ENCODE data around the gene MGAT4C.
"Not testable (repeated sequence)": the region's sequence is repeated elsewhere in the genome, so short reads cannot be mapped to it uniquely, and the experiment has no call there.

Gene MGAT4C

DNA sequence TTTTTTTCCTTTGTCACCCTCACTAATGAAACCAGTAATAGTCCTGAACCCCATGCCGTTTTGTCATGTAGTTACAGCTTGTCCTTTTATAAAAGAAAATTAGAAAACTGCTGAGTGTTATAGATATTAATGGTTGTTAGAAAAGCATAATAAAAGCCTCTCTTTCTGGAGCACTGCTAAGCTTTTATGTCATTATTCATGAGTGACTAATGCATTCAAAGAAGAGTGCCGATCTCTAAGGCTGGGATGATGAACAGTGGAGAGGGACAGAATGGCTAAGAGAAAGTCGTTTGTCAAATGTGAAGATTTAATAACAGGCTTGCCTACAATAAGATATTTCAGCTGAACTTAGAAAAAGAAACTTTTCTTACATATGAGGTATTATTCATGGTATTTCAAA, 121.6 kb downstream of the MGAT4C start:
- DNase-seq (ENCODE audit: low read depth), result peak; percentile 7

DNA sequence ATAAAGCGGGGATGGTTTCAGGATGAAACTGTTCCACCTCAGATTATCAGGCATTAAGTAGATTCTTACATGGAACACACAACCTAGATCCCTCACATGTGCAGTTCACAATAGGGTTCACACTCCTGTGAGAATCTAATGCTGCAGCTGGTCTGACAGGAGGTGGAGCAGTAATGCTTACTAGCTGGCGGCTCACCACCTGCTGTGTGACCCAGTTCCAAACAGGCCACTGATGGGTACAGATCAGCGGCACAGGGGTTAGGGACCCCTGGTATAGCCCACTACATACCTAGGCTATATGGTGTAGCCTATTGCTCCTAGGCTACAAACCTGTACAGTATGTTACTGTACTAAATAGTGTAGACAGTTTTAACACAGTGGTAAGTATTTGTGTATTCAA, 129.3 kb downstream of the MGAT4C start:
- DNase-seq (ENCODE audit: low read depth), result not testable (repeated sequence)

DNA sequence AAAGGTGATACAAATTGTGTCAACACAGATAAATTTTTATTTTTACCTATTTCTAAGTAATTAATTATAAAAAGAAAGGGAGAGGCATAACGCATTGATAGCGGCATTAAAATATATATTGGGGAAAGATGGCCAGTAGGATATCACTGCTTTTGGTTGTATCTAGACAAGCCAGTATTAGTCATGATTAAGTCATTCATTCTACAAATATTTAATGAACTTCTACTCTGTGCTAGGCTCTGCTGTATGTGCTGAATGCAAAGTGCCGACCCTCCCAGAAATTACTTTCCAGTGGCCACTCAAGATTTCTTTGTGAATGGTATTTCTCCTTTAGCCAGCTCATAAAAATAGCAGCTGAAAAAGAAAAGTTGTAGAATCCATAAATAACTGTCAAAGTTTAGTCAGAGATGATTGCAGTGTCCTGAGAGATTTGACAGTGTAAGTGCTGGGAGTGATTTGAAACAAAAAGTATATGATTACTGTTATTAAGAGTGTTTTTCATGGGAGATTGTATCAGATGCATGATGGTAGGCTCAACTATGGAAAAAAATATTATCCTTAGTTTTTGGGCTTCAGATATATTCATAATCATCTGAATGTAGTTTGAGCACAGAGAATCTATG, 133.2 kb downstream of the MGAT4C start:
- no peak for DNase-seq (ENCODE audit: low read depth)

DNA sequence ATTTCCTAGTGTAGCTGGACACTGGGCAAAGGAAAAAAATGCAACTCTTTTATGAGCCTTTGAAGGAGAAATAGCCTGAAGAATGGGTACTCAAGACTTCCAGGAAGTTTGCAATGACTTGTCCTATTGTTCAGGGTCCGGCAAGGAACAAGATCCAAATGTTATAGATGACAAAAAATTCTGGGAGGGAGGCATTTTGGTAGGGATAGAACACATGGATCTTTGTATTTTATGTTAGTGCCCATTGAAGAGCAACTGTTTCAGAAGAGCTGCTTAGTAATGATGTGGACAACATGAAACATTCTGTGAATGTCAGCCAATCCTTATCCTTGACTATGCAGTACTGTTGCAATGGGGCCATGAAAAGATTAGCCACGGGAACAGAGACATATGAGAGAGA, 138.0 kb downstream of the MGAT4C start:
- no peak for DNase-seq (ENCODE audit: low read depth)

DNA sequence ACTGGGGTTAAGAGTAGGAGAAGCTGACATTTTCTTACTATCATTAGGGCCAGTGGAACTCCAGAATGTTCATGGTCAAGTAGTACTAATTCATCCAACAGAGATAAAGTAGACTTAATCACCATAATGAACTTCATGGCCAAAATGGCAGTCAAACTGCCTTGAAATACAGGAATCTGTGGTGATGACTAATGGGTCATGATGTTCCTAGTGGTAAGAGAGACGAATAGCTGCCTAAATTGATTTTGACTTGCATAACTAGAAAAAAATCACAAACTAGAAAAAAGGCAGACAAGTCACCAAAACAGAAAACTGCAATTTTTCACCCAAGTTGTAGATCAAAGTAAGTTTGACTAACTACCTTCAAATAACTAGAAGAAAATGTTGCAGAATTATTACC, 138.5 kb downstream of the MGAT4C start:
- peak; percentile 16 for DNase-seq (ENCODE audit: low read depth)

DNA sequence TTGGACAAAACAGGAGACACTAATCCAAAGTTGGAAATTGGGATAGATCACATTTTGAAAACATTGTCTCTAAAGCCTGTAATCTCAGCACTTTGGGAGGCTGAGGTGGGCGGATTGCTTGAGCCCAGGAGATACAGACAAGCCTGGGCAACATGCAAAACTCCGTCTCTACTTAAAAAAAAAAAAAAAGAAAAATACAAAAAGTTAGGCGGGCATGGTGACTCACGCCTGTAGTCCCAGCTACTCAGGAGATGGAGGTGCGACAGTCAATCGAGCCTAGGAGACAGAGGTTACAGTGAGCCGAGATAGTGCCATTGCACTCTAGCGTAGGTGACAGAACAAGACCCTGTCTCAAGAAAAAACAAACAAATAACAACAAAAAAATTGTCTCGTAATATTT, 152.1 kb downstream of the MGAT4C start:
- no peak for DNase-seq (ENCODE audit: low read depth)

DNA sequence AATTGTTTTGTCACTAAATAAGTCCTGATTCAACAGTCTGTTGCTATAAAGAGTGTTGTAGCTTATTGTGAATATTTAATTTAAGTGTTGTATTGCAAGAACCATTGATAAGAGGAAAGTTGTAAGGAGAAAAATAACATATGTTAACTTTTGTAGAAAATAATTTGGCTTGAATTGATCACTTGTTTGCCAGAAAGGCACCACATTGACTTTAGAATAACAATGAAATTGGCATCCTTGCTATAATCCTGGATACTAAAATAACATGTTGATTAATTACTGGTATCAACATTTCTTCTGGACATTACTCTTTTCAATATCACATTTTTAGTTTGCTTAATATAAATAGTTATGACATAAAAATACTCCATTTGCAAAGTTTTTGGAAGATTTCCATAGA, 159.0 kb downstream of the MGAT4C start:
- DNase-seq (ENCODE audit: low read depth), result no peak

DNA sequence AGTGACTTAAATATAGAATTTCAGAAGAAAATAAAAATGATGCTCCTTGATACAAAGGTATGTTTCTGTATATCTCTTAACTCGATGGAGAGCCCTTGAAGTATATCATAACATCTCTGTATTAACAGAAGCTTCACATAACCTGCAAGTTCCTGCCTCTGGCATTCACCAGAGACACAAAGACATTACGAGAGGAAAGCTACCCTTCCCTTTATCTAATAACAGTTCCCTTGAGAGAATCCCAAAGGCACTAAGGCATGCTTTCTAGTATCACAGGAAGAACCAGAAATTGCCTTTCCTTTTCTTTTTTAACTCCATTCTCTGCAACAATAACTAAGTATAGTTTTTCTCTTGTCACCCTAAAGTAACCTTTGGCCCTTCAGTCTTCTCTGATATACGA, 164.5 kb downstream of the MGAT4C start:
- no peak for DNase-seq (ENCODE audit: low read depth)

DNA sequence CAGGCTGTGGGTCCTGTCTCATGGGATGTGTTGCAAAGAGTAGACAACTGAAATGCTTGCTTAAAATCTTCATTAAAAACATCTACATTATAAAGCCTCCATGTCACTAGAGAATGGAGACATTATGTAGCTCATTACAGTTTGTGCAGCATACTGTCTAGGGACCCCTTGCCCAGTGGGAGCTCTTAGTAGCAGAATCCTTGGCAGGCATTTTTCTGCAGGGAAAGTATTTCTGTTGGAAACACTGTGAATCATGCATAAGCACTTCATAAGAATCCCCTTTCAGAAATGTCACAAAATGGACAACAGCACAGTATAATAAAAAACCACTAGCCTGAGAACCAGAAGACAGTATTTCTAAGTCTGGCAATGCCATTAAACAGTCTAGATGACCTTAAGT, 174.3 kb downstream of the MGAT4C start:
- DNase-seq (ENCODE audit: low read depth), result no peak

DNA sequence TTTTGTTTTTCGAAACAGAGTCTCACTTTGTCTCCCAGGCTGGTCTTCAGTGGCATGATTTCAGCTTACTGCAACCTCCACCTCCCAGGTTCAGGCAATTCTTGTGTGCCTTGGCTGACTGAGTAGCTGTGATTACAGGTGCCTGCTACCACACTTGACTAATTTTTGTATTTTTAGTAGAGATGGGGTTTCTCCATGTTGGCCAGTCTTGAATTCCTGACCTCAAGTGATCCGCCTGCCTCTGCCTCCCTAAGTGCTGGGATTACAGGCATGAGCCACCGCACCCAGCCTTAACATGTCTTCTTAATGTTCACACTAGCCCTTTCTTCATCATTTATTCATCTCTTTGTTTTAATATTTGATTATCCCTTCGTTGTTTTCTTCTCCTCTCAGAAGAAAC, 197.1 kb downstream of the MGAT4C start:
- not testable (repeated sequence) for DNase-seq (ENCODE audit: low read depth)

DNA sequence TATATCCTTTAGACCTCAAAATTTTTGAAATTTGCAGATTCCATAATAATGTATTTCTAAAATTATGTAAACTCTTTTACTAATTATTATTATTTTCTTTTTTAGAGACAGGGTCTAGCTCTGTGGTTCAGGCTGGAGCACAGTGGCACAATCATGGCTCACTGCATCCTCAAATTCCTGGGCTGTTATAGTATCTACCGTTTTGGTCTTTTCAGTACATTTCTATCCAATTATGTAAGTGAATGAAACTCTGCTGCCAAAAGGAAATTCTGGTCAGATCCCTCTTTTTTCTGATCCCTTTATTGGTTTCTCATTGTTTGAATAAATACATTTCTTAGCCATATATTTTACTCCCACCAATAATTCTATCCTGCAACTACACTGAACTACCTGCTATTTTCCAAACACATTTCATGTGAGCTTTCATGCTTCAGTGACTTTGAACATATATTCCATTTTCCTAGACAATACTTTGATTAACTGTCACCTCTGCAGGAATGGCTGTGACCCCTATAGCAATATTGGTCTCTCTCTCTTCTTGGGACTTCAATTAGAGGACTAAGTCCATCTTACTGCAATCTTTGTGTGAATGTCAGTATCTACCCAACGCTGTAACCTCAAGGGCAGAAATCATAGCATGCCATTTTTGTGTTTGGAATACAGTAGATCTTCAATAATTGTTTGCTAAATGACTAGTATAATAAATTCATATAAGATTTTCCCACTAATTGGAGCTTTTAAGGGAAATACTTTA, 198.9 kb downstream of the MGAT4C start:
- DNase-seq (ENCODE audit: low read depth), result no peak

DNA sequence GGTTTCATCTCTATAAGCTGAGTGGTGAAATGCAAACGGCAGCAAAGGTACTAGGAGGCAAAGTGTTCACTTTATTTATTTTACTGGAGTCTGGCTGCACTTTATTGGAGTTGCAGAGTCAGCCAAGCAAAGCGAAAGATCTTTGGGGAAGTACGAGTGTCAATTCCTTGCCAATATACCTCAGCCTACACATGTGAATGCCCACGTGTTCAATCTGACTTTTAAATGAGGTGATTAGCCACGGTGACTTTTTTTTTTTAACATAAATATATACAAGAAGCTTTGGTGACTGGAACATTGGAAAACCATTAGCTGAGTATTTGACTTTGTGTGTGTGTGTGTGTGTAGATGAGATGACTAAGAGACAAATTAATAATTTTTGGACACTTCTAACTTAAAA, 203.3 kb downstream of the MGAT4C start:
- no peak for DNase-seq (ENCODE audit: low read depth)

DNA sequence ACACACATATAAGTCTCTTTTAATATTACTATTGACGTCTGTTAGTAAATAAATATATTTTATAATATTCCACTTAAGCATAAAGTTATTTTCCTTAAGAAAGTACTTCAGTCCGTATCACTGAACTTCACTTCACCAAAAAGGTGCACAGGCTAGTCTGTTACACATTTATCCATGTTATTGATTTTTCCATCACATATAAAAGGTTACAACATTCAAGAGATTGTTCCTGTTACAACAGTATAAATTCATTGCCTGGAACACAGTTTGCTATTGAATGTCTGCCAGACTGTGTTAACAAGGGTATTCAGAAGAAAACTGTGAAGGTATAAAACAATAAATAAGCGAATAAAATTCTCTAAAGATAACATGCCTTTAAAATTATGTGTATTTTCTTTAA, 206.2 kb downstream of the MGAT4C start:
- no peak for DNase-seq (ENCODE audit: low read depth)

DNA sequence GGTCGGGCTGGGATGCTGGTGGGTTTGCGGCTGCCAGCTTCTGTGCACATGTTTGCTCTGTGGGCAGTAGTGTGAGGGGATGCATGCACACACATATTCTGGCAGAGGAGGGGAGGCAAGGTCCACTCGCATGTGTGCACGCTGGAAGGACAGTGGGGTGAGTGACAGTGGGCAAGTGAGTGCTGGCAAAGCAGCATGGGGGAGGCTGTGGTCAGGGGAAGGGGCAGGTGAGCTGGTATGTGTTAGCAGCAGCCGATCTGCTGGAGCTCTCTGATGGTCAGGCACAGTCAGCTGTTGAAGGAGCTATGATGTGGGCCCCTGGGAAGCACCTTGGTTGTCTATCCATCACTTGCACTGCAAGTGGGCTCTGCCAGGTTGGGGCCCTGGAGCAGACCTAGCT, 211.8 kb downstream of the MGAT4C start:
- no peak for DNase-seq (ENCODE audit: low read depth)

DNA sequence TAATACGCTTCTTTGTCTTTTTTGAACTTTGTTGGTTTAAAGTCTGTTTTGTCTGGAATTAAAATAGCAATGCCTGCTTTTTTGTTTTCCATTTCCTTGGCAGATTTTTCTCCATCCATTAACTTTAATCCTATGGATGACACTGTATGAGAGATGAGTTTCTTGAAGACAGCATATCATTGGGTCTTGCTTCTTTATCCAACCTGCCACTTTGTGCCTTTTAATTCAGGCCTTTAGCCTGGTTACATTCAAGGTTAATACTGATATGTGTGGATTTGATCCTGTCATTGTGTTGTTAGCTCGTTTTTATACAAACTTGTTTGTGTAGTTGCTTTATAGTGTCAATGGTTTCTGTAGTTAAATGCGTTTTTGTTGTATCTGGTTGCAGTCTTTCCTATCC, 214.1 kb downstream of the MGAT4C start:
- no peak for DNase-seq (ENCODE audit: low read depth)

DNA sequence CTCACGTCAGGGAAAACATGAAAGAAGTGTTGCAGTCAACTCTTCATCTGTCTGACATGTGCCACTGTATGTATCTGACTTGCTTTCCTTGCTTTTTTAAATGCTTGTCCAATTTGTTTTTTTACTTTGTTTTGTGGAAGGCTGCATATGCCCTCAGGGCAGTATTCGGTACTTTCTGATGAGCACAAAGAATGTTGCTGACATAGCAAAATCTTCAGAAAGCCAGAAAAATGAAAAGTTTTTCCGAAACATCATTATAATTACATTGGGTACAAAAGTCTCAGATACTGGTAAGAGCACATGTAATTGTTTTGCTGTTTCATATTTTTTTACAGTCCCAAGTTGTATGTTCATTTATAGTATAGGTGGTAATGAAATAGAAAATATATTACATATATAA, 237.8 kb downstream of the MGAT4C start:
- no peak for DNase-seq (ENCODE audit: low read depth)

DNA sequence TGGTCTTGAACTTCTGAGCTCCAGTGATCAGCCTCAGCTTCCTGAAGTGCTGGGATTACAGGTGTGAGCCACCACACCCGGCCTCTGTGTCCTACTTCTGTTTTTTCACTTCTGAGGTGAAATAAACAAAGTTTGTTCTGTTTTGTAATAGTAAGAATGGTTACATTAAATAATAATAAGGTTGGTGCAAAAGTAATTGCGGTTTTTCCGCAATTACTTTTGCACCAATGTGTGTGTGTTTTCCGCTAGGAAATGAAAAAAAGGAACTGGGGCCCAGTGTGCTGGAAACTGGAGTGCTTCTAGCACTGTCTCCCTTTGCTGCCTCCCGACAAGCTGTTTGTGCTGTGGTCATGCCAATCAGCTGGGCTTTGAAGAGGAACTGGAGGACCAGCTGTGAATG, 241.2 kb downstream of the MGAT4C start:
- no peak for DNase-seq (ENCODE audit: low read depth)

DNA sequence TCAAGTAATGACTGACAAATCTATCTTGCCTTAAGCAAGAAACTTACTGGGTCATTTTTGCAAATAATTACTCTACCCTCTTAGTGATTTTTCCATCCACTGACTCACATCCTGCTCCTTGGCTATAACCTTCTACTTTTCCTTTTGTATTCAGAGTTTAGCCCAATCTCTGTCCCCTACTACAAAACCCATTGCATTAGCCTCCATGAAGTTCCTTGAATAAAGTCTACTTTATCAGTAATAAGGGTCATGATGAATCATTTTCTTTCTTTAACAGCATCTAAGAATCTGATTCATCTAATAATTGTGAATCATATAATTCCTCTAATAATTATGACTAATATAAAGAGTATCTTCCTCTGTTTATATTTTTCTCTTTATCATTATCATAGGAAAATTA, 249.5 kb downstream of the MGAT4C start:
- DNase-seq (ENCODE audit: low read depth), result no peak

DNA sequence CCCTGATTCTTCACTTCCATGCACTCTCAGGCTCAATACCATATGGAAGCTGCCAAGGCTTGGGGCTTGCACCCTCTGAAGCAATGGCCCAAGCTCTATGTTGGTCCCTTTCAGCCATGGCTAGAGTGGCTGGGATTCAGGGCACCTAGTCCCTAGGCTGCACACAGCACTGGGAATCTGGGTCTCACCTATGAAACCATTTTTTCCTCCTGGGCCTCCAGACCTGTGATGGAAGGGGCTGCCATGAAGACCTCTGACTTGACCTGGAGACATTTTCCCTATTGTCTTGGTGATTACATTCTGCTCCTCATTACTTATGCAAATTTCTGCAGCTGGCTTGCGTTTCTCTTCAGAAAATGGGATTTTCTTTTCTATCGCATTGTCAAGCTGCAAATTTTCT, 258.1 kb downstream of the MGAT4C start:
- no peak for DNase-seq (ENCODE audit: low read depth)

DNA sequence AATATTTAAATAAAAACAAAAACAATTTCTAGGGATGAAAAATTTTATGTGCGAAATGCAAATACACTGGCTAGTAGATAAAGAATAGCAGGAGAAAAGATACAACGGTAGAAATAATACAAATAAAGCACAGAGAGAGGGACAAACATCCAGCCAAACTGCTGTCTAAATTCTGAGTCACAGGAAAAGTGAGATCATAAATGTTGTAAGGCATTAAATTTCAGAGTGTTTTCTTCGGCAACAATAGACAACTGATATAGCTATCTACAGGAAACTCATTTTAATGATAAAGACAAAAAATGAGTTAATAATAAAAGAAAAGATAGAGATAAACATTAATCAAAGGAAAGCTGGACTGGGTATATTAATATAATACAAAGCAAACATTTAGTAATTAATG, 259.9 kb downstream of the MGAT4C start:
- DNase-seq (ENCODE audit: low read depth), result peak; percentile 21

DNA sequence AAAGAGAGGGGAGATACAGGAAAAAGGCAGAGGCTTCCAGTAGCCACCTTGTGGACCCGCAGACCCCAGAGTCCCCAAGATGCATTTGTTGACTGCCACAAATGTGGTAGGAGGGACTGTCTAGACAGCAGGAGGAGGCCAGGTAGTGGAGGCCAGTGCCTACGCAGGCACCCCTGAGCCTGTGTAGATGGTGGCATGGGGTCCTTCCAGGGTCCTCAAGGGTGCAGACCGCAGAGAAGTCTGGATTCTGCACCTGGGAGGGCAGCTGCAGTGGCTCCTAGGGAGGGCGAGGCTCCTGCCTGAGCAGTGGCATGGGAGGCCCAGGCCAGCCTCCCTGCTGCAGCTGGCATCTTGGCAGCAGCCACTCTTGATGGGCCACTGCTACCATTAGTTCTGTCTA, 262.4 kb downstream of the MGAT4C start:
- DNase-seq (ENCODE audit: low read depth), result no peak

DNA sequence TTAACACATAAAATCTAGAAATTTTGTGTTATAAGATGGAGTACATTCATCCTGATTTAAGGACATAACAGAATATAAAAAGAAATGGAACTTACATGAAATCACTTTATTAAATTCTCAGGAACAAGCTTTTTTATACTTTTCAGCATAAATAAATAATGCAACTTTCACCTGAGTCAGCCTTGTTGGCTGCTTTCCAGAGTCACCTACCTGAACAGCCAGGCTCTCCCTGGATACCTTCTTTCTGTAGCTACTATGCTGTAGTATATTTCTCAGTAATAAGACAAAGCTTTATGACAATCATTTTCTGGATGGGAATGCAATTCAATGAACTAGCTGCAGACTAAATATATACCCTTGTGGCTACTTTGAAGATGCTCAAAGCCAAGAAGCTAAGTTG, 270.2 kb downstream of the MGAT4C start:
- no peak for DNase-seq (ENCODE audit: low read depth)

DNA sequence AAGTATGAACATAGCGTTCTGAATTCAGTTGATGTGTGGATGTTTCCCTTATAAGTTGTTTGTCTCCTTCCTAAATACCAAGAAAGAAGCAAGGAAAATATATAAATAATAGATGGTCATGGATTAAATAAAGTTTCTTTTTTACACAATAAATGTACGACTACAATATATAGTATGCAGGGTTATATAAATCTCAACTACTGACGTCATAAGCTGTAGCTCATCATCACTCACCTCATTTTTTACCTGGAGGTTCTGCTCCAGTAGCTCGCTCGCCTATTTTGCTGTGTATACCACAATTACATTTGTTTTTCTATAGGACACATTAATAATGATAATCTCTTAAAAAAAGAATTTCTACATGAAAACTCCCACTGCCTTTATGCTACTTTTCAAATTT, 272.6 kb downstream of the MGAT4C start:
- DNase-seq (ENCODE audit: low read depth), result no peak

DNA sequence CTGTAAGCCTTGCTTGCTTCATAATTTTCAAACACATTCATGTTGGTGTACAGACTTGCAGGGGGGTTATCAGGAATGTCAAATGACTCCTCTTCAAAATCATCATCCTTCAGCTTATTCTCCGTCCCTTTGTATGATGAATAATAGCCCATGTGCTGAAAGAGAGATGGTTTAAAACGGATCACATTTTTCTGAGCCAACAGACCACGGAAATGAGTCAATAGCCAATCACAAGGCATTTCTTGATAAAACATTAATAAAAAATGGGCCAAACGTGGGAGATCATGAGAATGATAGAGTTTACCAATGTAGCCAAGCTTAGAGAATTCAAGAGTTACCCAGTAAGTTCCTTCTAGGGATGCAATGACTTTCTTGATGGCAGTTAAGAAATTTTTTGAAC, 276.6 kb downstream of the MGAT4C start:
- no peak for DNase-seq (ENCODE audit: low read depth)

All from iris pigment epithelial cell (primary cell).